Thyroid gland (tissue), 4 donors: ENCODE measurements around the gene C10orf90. TPM values are rescaled to one million over a fixed set of nuclear protein-coding genes. Genes with fewer than 3 reads are reported as not detected.

Experiments used
- DNase-seq, 2 donors: peaks; one replicate each; pipeline ENCODE4 v3.0.0-alpha.2; 2019
- H3K27ac ChIP-seq, 3 donors: fragments of 200-600 bp; sonication (generic); 1 replicate in 2 of 3; 2 replicates in 1 of 3; pipeline ENCODE4 v1.5.1; 2016 to 2019; ENCODE audit warnings: mild to moderate bottlenecking in 1 of 3, moderate library complexity in 1 of 3
- H3K27me3 ChIP-seq: fragments of 200-600 bp; sonication (generic); one replicate; pipeline ENCODE4 v1.5.1; 2019
- H3K36me3 ChIP-seq, 2 donors: fragments of 200-600 bp; sonication (generic); one replicate each; pipeline ENCODE4 v1.5.1; 2016 to 2019
- H3K4me1 ChIP-seq, 2 donors: fragments of 200-600 bp; sonication (generic); one replicate each; pipeline ENCODE4 v1.5.1; 2017 to 2019
- H3K4me3 ChIP-seq, 3 donors: fragments of 200-600 bp; sonication (generic); replicated peaks in 1 of 3; 1 replicate in 2 of 3; 2 replicates in 1 of 3; pipeline ENCODE4 v1.5.1; 2016; ENCODE audit warnings: mild to moderate bottlenecking in 1 of 3
- H3K9me3 ChIP-seq: fragments of 200-600 bp; sonication (generic); one replicate; pipeline ENCODE4 v1.5.1; 2017
- POLR2A ChIP-seq, 2 donors: fragments of 450-650 bp; IDR thresholded peaks; one replicate each; pipeline ENCODE4 v1.6.1; 2017; ENCODE audit warnings: antibody characterized with exemption in 2 of 2, mild to moderate bottlenecking in 2 of 2, moderate library complexity in 1 of 2
- WGBS, 2 donors: methylation state at CpG; one replicate each; pipeline ENCODE4 v1.1.5; 2017; 5-methylcytosine and 5-hydroxymethylcytosine counted together
- intact Hi-C: fragments of 100-400 bp; cut with DNase I; formaldehyde crosslinking; loops from one replicate; pipeline ENCODE4 v1.15.1; 2023
- total RNA-seq, 4 donors: library from RNA; depleted of rRNA; stranded (reverse); fragments of >200 nt; gene quantifications; one replicate each; pipeline ENCODE4 v1.2.3, GENCODE V29; 2016
- TF ChIP-seq, protein P1 (sequence below), 6 experiments: fragments of 200-600 bp in 3 of 6; fragments of 450-650 bp in 3 of 6; sonication (generic) in 3 of 6; IDR thresholded peaks; one replicate each; pipeline ENCODE4 v1.5.1; 2016 to 2019; ENCODE audit warnings: antibody characterized with exemption in 6 of 6, mild to moderate bottlenecking in 2 of 6, inconsistent platforms in 1 of 6, moderate library complexity in 1 of 6

Gene C10orf90
- total RNA-seq, 4 donors from 2014 or later = 0.45 to 5.1 (median 2.0) TPM

DNA sequence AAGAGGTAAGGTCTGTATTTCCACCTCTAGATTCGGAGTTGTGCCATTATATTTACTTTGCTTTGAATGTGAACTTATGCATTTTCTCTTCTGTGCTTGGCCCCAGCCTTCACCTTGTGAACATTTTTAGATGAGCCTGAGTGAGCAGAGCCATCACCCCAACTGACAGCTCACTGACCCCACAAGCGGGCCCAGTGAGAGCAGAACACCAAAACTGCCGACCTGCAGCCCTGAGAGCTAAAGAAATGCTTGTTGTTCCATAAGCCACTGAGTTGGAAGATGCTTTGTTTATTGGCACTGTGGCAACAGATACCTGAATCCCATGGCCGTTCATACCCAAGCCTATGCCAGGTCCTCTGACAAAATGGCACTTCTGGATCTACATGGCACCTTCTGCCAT lies 37.8 kb downstream of the C10orf90 start:
- no peak for DNase-seq
- no peak overlapping the region for H3K27ac ChIP-seq
- H3K4me3 ChIP-seq = no peak overlapping the region
- no peaks in the 10 kb centered on the region for H3K27me3 ChIP-seq
- intact Hi-C loops = no loop called here
- H3K36me3 ChIP-seq = no peaks in the 10 kb centered on the region
- H3K4me1 ChIP-seq = no peaks in the 10 kb centered on the region
- TF ChIP-seq POLR2A (IDR thresholded peaks at IDR 0.05) = no peak
- TF ChIP-seq, protein P1, sequence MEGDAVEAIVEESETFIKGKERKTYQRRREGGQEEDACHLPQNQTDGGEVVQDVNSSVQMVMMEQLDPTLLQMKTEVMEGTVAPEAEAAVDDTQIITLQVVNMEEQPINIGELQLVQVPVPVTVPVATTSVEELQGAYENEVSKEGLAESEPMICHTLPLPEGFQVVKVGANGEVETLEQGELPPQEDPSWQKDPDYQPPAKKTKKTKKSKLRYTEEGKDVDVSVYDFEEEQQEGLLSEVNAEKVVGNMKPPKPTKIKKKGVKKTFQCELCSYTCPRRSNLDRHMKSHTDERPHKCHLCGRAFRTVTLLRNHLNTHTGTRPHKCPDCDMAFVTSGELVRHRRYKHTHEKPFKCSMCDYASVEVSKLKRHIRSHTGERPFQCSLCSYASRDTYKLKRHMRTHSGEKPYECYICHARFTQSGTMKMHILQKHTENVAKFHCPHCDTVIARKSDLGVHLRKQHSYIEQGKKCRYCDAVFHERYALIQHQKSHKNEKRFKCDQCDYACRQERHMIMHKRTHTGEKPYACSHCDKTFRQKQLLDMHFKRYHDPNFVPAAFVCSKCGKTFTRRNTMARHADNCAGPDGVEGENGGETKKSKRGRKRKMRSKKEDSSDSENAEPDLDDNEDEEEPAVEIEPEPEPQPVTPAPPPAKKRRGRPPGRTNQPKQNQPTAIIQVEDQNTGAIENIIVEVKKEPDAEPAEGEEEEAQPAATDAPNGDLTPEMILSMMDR (IDR thresholded peaks at IDR 0.05) = no peak
- WGBS, 2 donors = 66 to 82% methylated on average over 3 to 4 of the region's 4 CpGs
- no peaks in the 10 kb centered on the region for H3K9me3 ChIP-seq

DNA sequence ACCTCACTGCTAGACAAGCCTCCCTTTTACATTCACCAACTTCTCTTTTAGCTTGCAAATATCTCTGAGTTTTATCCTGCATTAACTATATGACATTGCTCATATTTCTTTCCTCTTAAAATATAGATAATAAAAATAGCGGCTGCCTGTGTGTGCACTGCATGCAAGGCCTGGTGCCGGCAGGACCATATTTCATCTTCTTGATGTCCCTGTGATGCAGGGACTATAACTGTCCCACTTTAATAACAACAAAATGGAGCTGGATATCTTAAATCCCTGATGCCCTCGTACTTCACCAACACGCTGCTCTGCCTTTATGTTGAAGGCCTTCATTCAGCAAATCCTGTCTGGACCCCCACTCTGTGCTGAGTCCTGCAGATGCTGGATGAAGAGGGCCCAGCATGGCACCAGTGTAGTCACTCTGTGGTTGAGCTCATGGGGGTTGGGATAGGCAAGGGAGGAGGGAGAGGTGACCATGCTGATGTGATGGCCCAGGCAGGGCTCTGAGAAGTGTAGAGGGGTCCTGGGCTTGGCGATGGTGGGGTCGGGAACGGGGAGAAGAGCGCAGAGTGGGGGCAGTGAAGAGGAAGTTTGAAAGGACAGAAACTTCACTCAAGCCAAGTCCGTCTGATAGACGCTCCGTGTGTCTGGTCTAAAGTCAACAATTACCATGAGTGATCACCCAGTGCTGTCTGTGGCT lies 40.4 kb downstream of the C10orf90 start:
- DNase-seq = no peak
- no peaks in the 10 kb centered on the region for H3K27me3 ChIP-seq
- no peak overlapping the region for H3K4me3 ChIP-seq
- WGBS, 2 donors = 80% methylated on average over 11 of the region's 11 CpGs
- no peaks in the 10 kb centered on the region for H3K36me3 ChIP-seq
- no peak for TF ChIP-seq POLR2A (IDR thresholded peaks at IDR 0.05)
- TF ChIP-seq, protein P1 (IDR thresholded peaks at IDR 0.05) = no peak
- H3K27ac ChIP-seq = no peak overlapping the region
- intact Hi-C loops = no loop called here
- no peaks in the 10 kb centered on the region for H3K4me1 ChIP-seq
- H3K9me3 ChIP-seq = no peaks in the 10 kb centered on the region

DNA sequence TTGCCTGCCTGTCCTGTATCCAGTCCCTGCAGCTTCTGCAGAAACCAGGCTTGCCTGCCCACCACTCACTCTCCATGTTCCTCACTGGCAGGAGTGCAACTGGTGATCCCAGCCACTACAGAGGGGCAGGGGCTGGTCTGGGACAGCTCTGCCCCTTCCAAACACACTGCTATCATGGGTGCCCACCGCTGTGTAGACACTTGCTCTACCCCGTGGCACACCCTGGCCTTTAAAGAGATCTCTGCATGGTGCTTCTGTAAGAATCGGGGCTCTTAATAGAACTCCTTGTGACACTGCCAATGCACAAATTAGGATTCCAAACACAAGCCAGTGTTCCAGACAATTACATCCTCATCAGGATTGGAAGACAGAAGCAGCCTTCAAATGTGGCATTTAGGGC lies 41.7 kb downstream of the C10orf90 start:
- Histone ChIP-seq H3K9me3 (no peaks in the 10 kb centered on the region), H3K36me3 (no peaks in the 10 kb centered on the region), H3K27ac (no peak overlapping the region), H3K27me3 (no peaks in the 10 kb centered on the region), H3K4me3 (no peak overlapping the region), H3K4me1 (no peaks in the 10 kb centered on the region)
- DNase-seq = no peak
- 85 to 88% methylated on average over 2 to 3 of the region's 3 CpGs for WGBS, 2 donors
- intact Hi-C loops = no loop called here
- TF ChIP-seq, protein P1 (IDR thresholded peaks at IDR 0.05) = no peak
- no peak for TF ChIP-seq POLR2A (IDR thresholded peaks at IDR 0.05)

DNA sequence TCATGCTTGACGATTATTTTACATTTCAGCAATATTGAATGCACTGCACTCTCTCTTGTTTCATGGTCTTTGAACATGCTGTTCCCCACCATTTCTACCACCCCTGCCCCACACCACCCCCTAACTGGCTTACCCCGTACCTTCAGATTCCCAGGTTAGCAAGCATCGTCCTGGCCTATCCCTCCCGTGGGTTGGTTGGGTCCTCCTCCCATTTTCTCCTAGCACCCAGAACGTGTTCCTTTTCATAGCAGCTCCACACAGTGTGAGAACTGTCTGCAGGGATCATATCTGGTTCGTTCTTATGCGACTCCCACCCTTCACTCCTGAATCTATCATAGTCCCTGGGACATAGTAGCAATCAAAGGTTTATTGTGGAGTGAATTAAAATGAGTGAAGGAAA lies 48.6 kb downstream of the C10orf90 start:
- H3K36me3 ChIP-seq = no peaks in the 10 kb centered on the region
- no peak for DNase-seq
- 89 to 90% methylated on average over 7 of the region's 7 CpGs for WGBS, 2 donors
- no peak for TF ChIP-seq POLR2A (IDR thresholded peaks at IDR 0.05)
- TF ChIP-seq, protein P1 (IDR thresholded peaks at IDR 0.05) = no peak
- intact Hi-C loops = no loop called here
- H3K4me3 ChIP-seq = no peak overlapping the region
- no peaks in the 10 kb centered on the region for H3K27me3 ChIP-seq
- H3K27ac ChIP-seq = no peak overlapping the region
- H3K9me3 ChIP-seq = no peaks in the 10 kb centered on the region
- no peaks in the 10 kb centered on the region for H3K4me1 ChIP-seq

DNA sequence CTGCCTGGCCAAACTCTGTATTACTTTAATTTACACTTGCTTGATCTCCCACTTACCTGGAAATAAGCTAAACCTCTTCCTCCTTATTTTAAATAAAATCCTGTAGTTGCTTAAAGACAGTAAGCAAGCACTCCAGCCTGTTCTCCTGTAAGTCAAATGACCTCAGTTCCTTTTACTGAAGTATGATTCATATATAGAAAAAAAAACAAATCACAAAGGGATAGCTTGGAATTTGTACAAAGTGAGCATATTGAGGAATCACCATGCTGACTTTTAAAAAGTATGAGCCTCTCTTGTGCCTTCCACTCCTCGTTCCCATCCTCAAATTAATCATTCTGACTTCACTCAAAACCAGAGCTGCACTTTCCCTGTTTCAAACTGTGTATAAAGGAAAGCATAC lies 52.0 kb downstream of the C10orf90 start:
- H3K9me3 ChIP-seq = no peaks in the 10 kb centered on the region
- no peaks in the 10 kb centered on the region for H3K36me3 ChIP-seq
- intact Hi-C loops = no loop called here
- H3K27me3 ChIP-seq = no peaks in the 10 kb centered on the region
- H3K4me3 ChIP-seq = no peak overlapping the region
- TF ChIP-seq, protein P1 (IDR thresholded peaks at IDR 0.05) = no peak
- TF ChIP-seq POLR2A (IDR thresholded peaks at IDR 0.05) = no peak
- no peak for DNase-seq
- H3K4me1 ChIP-seq = no peaks in the 10 kb centered on the region
- WGBS, 2 donors = 19 to 40% methylated on average over 1 of the region's 1 CpG
- no peak overlapping the region for H3K27ac ChIP-seq
